ENCODE results near the gene ELMOD1. TPM values are rescaled to one million over a fixed set of nuclear protein-coding genes. Genes with fewer than 3 reads are reported as not detected.

Gene ELMOD1
- total RNA-seq, 4 donors from 2014 or later, result 0.66 to 2.7 TPM; not detected in 2

- Histone ChIP-seq H3K9me3 (no peaks in the 10 kb centered on the region), H3K27ac (no peak overlapping the region), H3K4me3 (no peak overlapping the region), H3K27me3 (no peaks in the 10 kb centered on the region), H3K4me1 (peaks cover 0 to under 1% (median 0%) of the 10 kb centered on the region in 3 donors), H3K36me3 (no peaks in the 10 kb centered on the region)
- 39 to 43% methylated on average over 3 to 4 of the region's 4 CpGs for WGBS, 2 donors (ENCODE audit: low coverage in 1 of 2)
- no peak for ATAC-seq
- TF ChIP-seq POLR2A (IDR thresholded peaks at IDR 0.05) (no peak), POLR2AphosphoS5 (IDR thresholded peaks at IDR 0.05) (no peak), CTCF (IDR thresholded peaks at IDR 0.05) (no peak), EP300 (IDR thresholded peaks at IDR 0.05) (no peak)
These were observed 116.9 kb downstream of the ELMOD1 start for GRCh38 chr11:107707807-107708206.

- TF ChIP-seq EP300 (IDR thresholded peaks at IDR 0.05), result no peak
- TF ChIP-seq CTCF (IDR thresholded peaks at IDR 0.05), result no peak
- no peak for TF ChIP-seq POLR2AphosphoS5 (IDR thresholded peaks at IDR 0.05)
- no peak for TF ChIP-seq POLR2A (IDR thresholded peaks at IDR 0.05)
- no peak overlapping the region for H3K27ac ChIP-seq
- WGBS, 2 donors (ENCODE audit: low coverage in 1 of 2), result 58 to 90% methylated on average over 3 of the region's 3 CpGs
- H3K9me3 ChIP-seq, result no peaks in the 10 kb centered on the region
- no peaks in the 10 kb centered on the region for H3K36me3 ChIP-seq
- no peak overlapping the region for H3K4me3 ChIP-seq
- no peak for ATAC-seq
- no peaks in the 10 kb centered on the region for H3K27me3 ChIP-seq
- H3K4me1 ChIP-seq, result peaks cover 0 to 5% (median 0%) of the 10 kb centered on the region in 3 donors
These were observed 117.8 kb downstream of the ELMOD1 start for GRCh38 chr11:107708792-107709191.

GRCh38 chr11:107710301-107710700 lies 119.4 kb downstream of the ELMOD1 start:
- Histone ChIP-seq H3K4me1 (peaks cover 0 to 5% (median 0%) of the 10 kb centered on the region in 3 donors), H3K27ac (no peak overlapping the region), H3K4me3 (no peak overlapping the region), H3K27me3 (no peaks in the 10 kb centered on the region), H3K36me3 (no peaks in the 10 kb centered on the region), H3K9me3 (no peaks in the 10 kb centered on the region)
- TF ChIP-seq EP300 (IDR thresholded peaks at IDR 0.05) (no peak), POLR2AphosphoS5 (IDR thresholded peaks at IDR 0.05) (no peak), POLR2A (IDR thresholded peaks at IDR 0.05) (no peak), CTCF (IDR thresholded peaks at IDR 0.05) (no peak)
- ATAC-seq, result no peak
- WGBS, 2 donors (ENCODE audit: low coverage in 1 of 2), result 16 to 63% methylated on average over 1 of the region's 1 CpG

GRCh38 chr11:107711861-107712755 lies 121.2 kb downstream of the ELMOD1 start, which contains the start of gene SLN:
TSS of gene SLN (minus strand) at chr11:107712056.
- Histone ChIP-seq H3K27me3 (no peaks in the 10 kb centered on the region), H3K36me3 (no peaks in the 10 kb centered on the region), H3K4me3 (no peak within 1 kb of the TSS), H3K4me1 (peaks cover 0 to 5% (median 0%) of the 10 kb centered on the region in 3 donors), H3K27ac (no peak within 1 kb of the TSS), H3K9me3 (no peaks in the 10 kb centered on the region)
- WGBS, 2 donors (ENCODE audit: low coverage in 1 of 2), result 48 to 55% methylated on average over 10 to 12 of the region's 12 CpGs
- TF ChIP-seq POLR2A (IDR thresholded peaks at IDR 0.05) (no peak), EP300 (IDR thresholded peaks at IDR 0.05) (no peak), CTCF (IDR thresholded peaks at IDR 0.05) (no peak), POLR2AphosphoS5 (IDR thresholded peaks at IDR 0.05) (no peak)
- ATAC-seq, result no peak

GRCh38 chr11:107713009-107713408 lies 122.1 kb downstream of the ELMOD1 start:
- peaks cover 0 to 5% (median 0%) of the 10 kb centered on the region in 3 donors for H3K4me1 ChIP-seq
- no peaks in the 10 kb centered on the region for H3K36me3 ChIP-seq
- H3K9me3 ChIP-seq, result no peaks in the 10 kb centered on the region
- H3K4me3 ChIP-seq, result no peak overlapping the region
- H3K27ac ChIP-seq, result no peak overlapping the region
- WGBS, 2 donors (ENCODE audit: low coverage in 1 of 2), result 0 to 12% methylated on average over 3 of the region's 3 CpGs
- TF ChIP-seq CTCF (IDR thresholded peaks at IDR 0.05), result no peak
- no peak for TF ChIP-seq POLR2A (IDR thresholded peaks at IDR 0.05)
- no peak for TF ChIP-seq EP300 (IDR thresholded peaks at IDR 0.05)
- TF ChIP-seq POLR2AphosphoS5 (IDR thresholded peaks at IDR 0.05), result no peak
- no peak for ATAC-seq
- H3K27me3 ChIP-seq, result no peaks in the 10 kb centered on the region
